AG04449 (cell line): Measurements from ENCODE around the gene LHX2.

Source experiments
- CTCF ChIA-PET: fragments of 350-600 bp; formaldehyde crosslinking; extraction: SDS; loops from one replicate; lab custom pipeline; 2021; ENCODE audit warnings: antibody characterized with exemption; lab: Yijun Ruan, JAX
- POLR2A ChIA-PET: fragments of 400-600, 350-600 bp; formaldehyde crosslinking; extraction: SDS; loops from one replicate; lab custom pipeline; 2020; ENCODE audit warnings: antibody characterized with exemption, inconsistent platforms; lab: Yijun Ruan, JAX
- DNase-seq: peaks from one replicate; pipeline ENCODE4 v3.0.0-alpha.2; 2010; ENCODE audit warnings: low read depth, low spot score
- H3K4me3 ChIP-seq: 2 replicates; pipeline ENCODE4 v1.5.1; 2011; ENCODE audit warnings: low read depth, mild to moderate bottlenecking, control low read depth, low read length
- CTCF ChIP-seq: IDR thresholded peaks from one replicate; pipeline ENCODE4 v1.5.1; 2011; ENCODE audit warnings: mild to moderate bottlenecking, moderate library complexity, low read length, control low read depth, inconsistent platforms; ENCODE audit not compliant: insufficient read depth; ENCODE audit errors: missing control alignments

Gene LHX2

GRCh38 chr9:124010665-124011321 lies 775 bp upstream of the LHX2 start:
- no peak for DNase-seq
- TF ChIP-seq CTCF, result no peak
- CTCF ChIA-PET, result interaction anchor here (1.0 to 2.1 kb wide), 2 partner anchors 12 to 30 kb away, joined by 3 to 8 read pairs; no protein-coding TSS in a partner anchor
- H3K4me3 ChIP-seq, result peak overlapping the region; percentile 54
- POLR2A ChIA-PET, result no interaction called here

GRCh38 chr9:124012368-124013301 lies 1.1 kb downstream of the LHX2 start:
- ChIA-PET CTCF (interaction anchor here (1.0 to 2.1 kb wide), 3 partner anchors 8 to 28 kb away, joined by 3 to 8 read pairs (median 4); no protein-coding TSS in a partner anchor), POLR2A (no interaction called here)
- TF ChIP-seq CTCF, result no peak
- DNase-seq, result no peak
- peak overlapping the region; percentile 18 for H3K4me3 ChIP-seq

GRCh38 chr9:124013309-124014210 lies 2.0 kb downstream of the LHX2 start:
- DNase-seq, result no peak
- H3K4me3 ChIP-seq, result no peak overlapping the region
- CTCF ChIA-PET, result interaction anchor here (1.0 to 1.2 kb wide), 3 partner anchors 9 to 27 kb away, joined by 3 to 4 read pairs (median 3); no protein-coding TSS in a partner anchor
- POLR2A ChIA-PET, result no interaction called here
- TF ChIP-seq CTCF, result no peak

GRCh38 chr9:124014211-124014955 lies 2.8 kb downstream of the LHX2 start:
- CTCF ChIA-PET, result interaction anchor here (1.2 kb wide), 1 partner anchor 11 kb away, joined by 3 read pairs; no protein-coding TSS in a partner anchor
- POLR2A ChIA-PET, result no interaction called here

More at GRCh38 chr9:124014211-124014955, 2.8 kb downstream of the LHX2 start:
- no peak for DNase-seq
- no peak for TF ChIP-seq CTCF
- no peak overlapping the region for H3K4me3 ChIP-seq
